Measurements from ENCODE around the gene DIPK1B. TPM values are rescaled to one million over a fixed set of nuclear protein-coding genes. Genes with fewer than 3 reads are reported as not detected.

DIPK1B gene
- polyA plus RNA-seq, 3 donors, result 0.10 TPM; not detected in 2

- peaks cover 0 to 12% of the 10 kb centered on the region in 2 donors for H3K36me3 Mint-ChIP-seq
- H3K27ac Mint-ChIP-seq, result no peak overlapping the region
- Histone ChIP-seq H3K9me3 (replicated peaks in 1 of 2; ENCODE audit: control insufficient read depth in 1 of 2, insufficient read depth in 1 of 2, low read length in 2 of 2) (no peaks in the 10 kb centered on the region), H3K79me2 (ENCODE audit: insufficient read depth, low read length) (peaks cover 76% of the 10 kb centered on the region), H3K4me1 (ENCODE audit: control insufficient read depth in 1 of 2, insufficient read depth in 2 of 2, low read length in 2 of 2) (peaks cover 50 to 70% of the 10 kb centered on the region in 2 donors), H3K27ac (ENCODE audit: low read depth in 1 of 2, low read length in 2 of 2) (no peak overlapping the region), H3K4me2 (replicated peaks; ENCODE audit: extremely low read depth, low read length, poor library complexity, severe bottlenecking) (no peak overlapping the region), H3K9ac (ENCODE audit: insufficient read depth, low read length, poor library complexity, severe bottlenecking) (no peak overlapping the region), H4K20me1 (ENCODE audit: insufficient read depth, low read length) (peaks cover 70% of the 10 kb centered on the region), H3K36me3 (replicated peaks in 1 of 2; ENCODE audit: control insufficient read depth in 1 of 2, insufficient read depth in 2 of 2, low read length in 2 of 2) (peaks cover 0 to 13% of the 10 kb centered on the region in 2 donors), H2AFZ (ENCODE audit: insufficient read depth, low read depth, low read length, poor library complexity, severe bottlenecking) (no peak overlapping the region), H3K27me3 (ENCODE audit: control insufficient read depth in 2 of 2, insufficient read depth in 2 of 2, low read length in 2 of 2) (no peaks in the 10 kb centered on the region), H3K4me3 (replicated peaks in 1 of 3; ENCODE audit: low read depth in 2 of 3, low read length in 3 of 3) (no peak overlapping the region)
- H3K9me3 Mint-ChIP-seq, result peaks cover 0 to 3% (median 0%) of the 10 kb centered on the region in 7 donors
- H3K4me3 Mint-ChIP-seq, result no peak overlapping the region
- 99% methylated on average over 10 of the region's 16 CpGs for WGBS (ENCODE audit: insufficient coverage)
- TF ChIP-seq CTCF (IDR thresholded peaks at IDR 0.05), result no peak
- peaks cover 47% of the 10 kb centered on the region for H3K4me1 Mint-ChIP-seq
- no peak for DNase-seq
- no peaks in the 10 kb centered on the region for H3K27me3 Mint-ChIP-seq (ENCODE audit: low read depth in 3 of 3)
- intact Hi-C loops (cut with micrococcal nuclease), result no loop called here
Measured at GRCh38 chr9:136683173-136683745, 29.1 kb upstream of the DIPK1B start.

DNA sequence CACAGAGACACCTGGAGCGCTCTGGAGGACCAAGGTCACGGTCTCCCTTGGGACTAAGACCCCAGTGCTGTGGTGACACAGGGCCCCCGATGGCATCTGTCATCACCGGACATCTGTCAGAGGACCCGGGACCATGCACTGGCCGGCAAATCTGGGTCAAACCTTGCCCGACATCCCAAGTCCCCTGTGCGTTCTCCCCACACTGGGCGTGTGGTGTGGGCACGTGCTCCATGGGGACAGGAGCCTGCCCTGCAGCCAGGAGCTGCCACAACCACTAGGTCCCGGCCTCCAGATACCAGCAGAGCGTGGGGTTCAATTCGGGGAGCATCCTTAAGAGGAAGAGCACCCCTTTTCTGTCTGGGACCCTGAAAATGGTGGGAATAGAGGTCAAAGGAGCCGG lies 28.6 kb upstream of the DIPK1B start:
- H3K36me3 Mint-ChIP-seq, result peaks cover 0 to 12% of the 10 kb centered on the region in 2 donors

More for the DNA sequence above, 28.6 kb upstream of the DIPK1B start:
- Histone ChIP-seq H3K79me2 (ENCODE audit: insufficient read depth, low read length) (peaks cover 71% of the 10 kb centered on the region), H3K9me3 (replicated peaks in 1 of 2; ENCODE audit: control insufficient read depth in 1 of 2, insufficient read depth in 1 of 2, low read length in 2 of 2) (no peaks in the 10 kb centered on the region), H3K4me1 (ENCODE audit: control insufficient read depth in 1 of 2, insufficient read depth in 2 of 2, low read length in 2 of 2) (peaks cover 47 to 67% of the 10 kb centered on the region in 2 donors), H4K20me1 (ENCODE audit: insufficient read depth, low read length) (peaks cover 65% of the 10 kb centered on the region), H3K4me2 (replicated peaks; ENCODE audit: extremely low read depth, low read length, poor library complexity, severe bottlenecking) (no peak overlapping the region), H3K36me3 (replicated peaks in 1 of 2; ENCODE audit: control insufficient read depth in 1 of 2, insufficient read depth in 2 of 2, low read length in 2 of 2) (peaks cover 0 to 13% of the 10 kb centered on the region in 2 donors), H3K4me3 (replicated peaks in 1 of 3; ENCODE audit: low read depth in 2 of 3, low read length in 3 of 3) (no peak overlapping the region), H3K27me3 (ENCODE audit: control insufficient read depth in 2 of 2, insufficient read depth in 2 of 2, low read length in 2 of 2) (no peaks in the 10 kb centered on the region), H2AFZ (ENCODE audit: insufficient read depth, low read depth, low read length, poor library complexity, severe bottlenecking) (no peak overlapping the region), H3K9ac (ENCODE audit: insufficient read depth, low read length, poor library complexity, severe bottlenecking) (no peak overlapping the region), H3K27ac (ENCODE audit: low read depth in 1 of 2, low read length in 2 of 2) (no peak overlapping the region)
- intact Hi-C loops (cut with micrococcal nuclease), result no loop called here
- H3K4me1 Mint-ChIP-seq, result peaks cover 45% of the 10 kb centered on the region
- 98% methylated on average over 13 of the region's 14 CpGs for WGBS (ENCODE audit: insufficient coverage)
- no peaks in the 10 kb centered on the region for H3K27me3 Mint-ChIP-seq (ENCODE audit: low read depth in 3 of 3)
- H3K4me3 Mint-ChIP-seq, result no peak overlapping the region
- H3K9me3 Mint-ChIP-seq, result peaks cover 0 to 3% (median 0%) of the 10 kb centered on the region in 7 donors
- no peak overlapping the region for H3K27ac Mint-ChIP-seq
- TF ChIP-seq CTCF (IDR thresholded peaks at IDR 0.05), result no peak
- DNase-seq, result no peak

Data from CD14-positive monocyte (primary cell).